RWPE1 (cell line): ENCODE measurements around the gene PECR.

Source experiments
- CTCF ChIA-PET: fragments of 350-600 bp; sonication (Branson Sonifier 250); formaldehyde crosslinking; extraction: SDS; loops from one replicate; lab custom pipeline; 2021; lab: Yijun Ruan, JAX
- POLR2A ChIA-PET: fragments of 400-600 bp; formaldehyde crosslinking; extraction: SDS; loops from one replicate; lab custom pipeline; 2020; ENCODE audit warnings: antibody characterized with exemption; ENCODE audit not compliant: low non-redundant PET; lab: Yijun Ruan, JAX
- DNase-seq: peaks from one replicate; pipeline ENCODE4 v3.0.0; 2012; ENCODE audit warnings: low spot score
- H3K27ac ChIP-seq: fragments of 450-650 bp; 2 replicates; pipeline ENCODE4 v1.5.1; 2017
- TF ChIP-seq, protein P1 (sequence below): fragments of 450-650 bp; conservative IDR thresholded peaks from 2 replicates; pipeline ENCODE4 v1.5.1; 2017; ENCODE audit warnings: low read depth, mild to moderate bottlenecking

The PECR gene

DNA sequence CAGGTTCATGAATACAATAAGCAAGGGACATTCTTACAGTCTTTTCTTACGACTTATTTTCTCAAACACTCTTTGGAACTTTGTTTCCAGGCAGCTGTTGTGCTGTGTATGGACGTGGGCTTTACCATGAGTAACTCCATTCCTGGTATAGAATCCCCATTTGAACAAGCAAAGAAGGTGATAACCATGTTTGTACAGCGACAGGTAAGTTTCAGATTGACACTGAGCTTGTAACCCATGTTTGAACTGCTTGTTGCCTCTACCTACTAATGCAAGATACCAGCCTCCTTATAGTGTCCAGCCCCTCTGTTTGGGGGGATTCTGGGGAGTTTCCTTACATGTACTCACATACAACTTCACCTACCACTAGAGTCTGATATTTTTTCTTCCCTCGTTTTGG is 31.3 kb upstream of the PECR start:
- TF ChIP-seq, protein P1, sequence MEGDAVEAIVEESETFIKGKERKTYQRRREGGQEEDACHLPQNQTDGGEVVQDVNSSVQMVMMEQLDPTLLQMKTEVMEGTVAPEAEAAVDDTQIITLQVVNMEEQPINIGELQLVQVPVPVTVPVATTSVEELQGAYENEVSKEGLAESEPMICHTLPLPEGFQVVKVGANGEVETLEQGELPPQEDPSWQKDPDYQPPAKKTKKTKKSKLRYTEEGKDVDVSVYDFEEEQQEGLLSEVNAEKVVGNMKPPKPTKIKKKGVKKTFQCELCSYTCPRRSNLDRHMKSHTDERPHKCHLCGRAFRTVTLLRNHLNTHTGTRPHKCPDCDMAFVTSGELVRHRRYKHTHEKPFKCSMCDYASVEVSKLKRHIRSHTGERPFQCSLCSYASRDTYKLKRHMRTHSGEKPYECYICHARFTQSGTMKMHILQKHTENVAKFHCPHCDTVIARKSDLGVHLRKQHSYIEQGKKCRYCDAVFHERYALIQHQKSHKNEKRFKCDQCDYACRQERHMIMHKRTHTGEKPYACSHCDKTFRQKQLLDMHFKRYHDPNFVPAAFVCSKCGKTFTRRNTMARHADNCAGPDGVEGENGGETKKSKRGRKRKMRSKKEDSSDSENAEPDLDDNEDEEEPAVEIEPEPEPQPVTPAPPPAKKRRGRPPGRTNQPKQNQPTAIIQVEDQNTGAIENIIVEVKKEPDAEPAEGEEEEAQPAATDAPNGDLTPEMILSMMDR, result no peak
- DNase-seq, result no peak
- no peak overlapping the region for H3K27ac ChIP-seq
- POLR2A ChIA-PET, result no interaction called here
- CTCF ChIA-PET, result no interaction called here

- TF ChIP-seq, protein P1, result no peak
- CTCF ChIA-PET, result interaction anchor here (0.7 to 1.1 kb wide), 2 partner anchors 8 to 9 kb away, joined by 4 read pairs; no protein-coding TSS in a partner anchor
- DNase-seq, result no peak
- POLR2A ChIA-PET, result no interaction called here
- 0 out of 2 replicates have a peak overlapping the region, but pooled peaks have one; percentile 35 for H3K27ac ChIP-seq
These were observed 29.5 kb upstream of the PECR start for GRCh38 chr2:216111122-216111521.

- TF ChIP-seq, protein P1, result no peak
- POLR2A ChIA-PET, result no interaction called here
- no peak overlapping the region for H3K27ac ChIP-seq
- CTCF ChIA-PET, result interaction anchor here (0.6 to 1.1 kb wide), 5 partner anchors 10 to 745 kb away, joined by 3 to 4 read pairs (median 4); no protein-coding TSS in a partner anchor
- DNase-seq, result no peak
These were observed 29.0 kb upstream of the PECR start for GRCh38 chr2:216110620-216111019.

DNA sequence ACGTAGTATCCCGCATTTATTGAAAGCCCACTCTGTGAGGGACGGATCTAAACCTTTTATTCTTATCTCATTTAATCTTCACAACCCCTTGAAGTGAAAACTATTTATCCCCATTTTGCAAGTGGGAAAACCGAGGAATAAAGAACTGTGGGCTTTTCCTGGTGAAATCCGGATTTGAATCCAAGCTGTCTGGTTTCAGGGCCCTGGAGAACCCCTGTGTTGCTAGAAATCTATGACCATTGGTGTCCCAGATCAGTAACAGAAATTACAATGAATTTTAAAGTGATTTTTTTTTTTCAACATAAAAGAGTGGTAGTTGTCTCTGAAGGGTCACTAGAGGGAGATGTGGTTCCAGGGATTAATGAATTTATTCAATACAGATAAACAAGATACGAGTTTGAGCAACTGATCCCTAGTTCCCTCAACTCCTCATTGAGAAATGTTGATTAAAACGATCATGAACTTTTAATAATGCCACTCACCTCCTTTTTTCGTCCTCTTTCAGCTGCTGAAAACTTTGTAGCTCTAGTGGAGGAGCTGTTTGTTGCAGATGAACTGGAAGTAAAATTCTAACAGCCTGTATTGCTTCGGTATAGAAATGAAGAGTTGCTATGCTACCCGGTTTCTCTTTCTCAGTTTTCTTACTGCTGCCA is 28.5 kb upstream of the PECR start:
- ChIA-PET POLR2A (interaction anchor here (0.5 kb wide), 1 partner anchor 796 kb away, joined by 6 read pairs; no protein-coding TSS in a partner anchor), CTCF (interaction anchor here (0.6 to 1.1 kb wide), 9 partner anchors 10 to 745 kb away, joined by 3 to 5 read pairs (median 4); no protein-coding TSS in a partner anchor)
- TF ChIP-seq, protein P1, result peak; percentile 63
- peak; percentile 26 for DNase-seq
- H3K27ac ChIP-seq, result no peak overlapping the region

- H3K27ac ChIP-seq, result peak within 1 kb of the TSS; percentile 82
- DNase-seq, result peak; percentile 93
- ChIA-PET POLR2A (interaction anchor here (0.5 to 1.9 kb wide), 4 partner anchors 27 to 795 kb away, joined by 3 to 8 read pairs (median 4); partner anchors contain the start of genes PECR and TMEM169), CTCF (interaction anchor here (0.6 to 1.0 kb wide), 8 partner anchors 10 to 564 kb away, joined by 3 to 5 read pairs (median 4); no protein-coding TSS in a partner anchor)
- TF ChIP-seq, protein P1, result no peak
These were observed 27.6 kb upstream of the PECR start, which contains the start of gene XRCC5 for GRCh38 chr2:216108967-216109921. XRCC5 (plus strand) TSS chr2:216109348; CDS start chr2:216109437, 89 bp downstream.
